GM04504 (cell line): ENCODE results near the gene SPTB.

Experiments
- DNase-seq: peaks from one replicate; pipeline ENCODE4 v3.0.0-alpha.2; 2012; ENCODE audit warnings: low read depth

The SPTB gene

GRCh38 chr14:64766430-64767151 is 113.1 kb downstream of the SPTB start:
- DNase-seq = no peak

- DNase-seq = no peak
These were observed 113.9 kb downstream of the SPTB start for GRCh38 chr14:64765740-64766302.

DNA sequence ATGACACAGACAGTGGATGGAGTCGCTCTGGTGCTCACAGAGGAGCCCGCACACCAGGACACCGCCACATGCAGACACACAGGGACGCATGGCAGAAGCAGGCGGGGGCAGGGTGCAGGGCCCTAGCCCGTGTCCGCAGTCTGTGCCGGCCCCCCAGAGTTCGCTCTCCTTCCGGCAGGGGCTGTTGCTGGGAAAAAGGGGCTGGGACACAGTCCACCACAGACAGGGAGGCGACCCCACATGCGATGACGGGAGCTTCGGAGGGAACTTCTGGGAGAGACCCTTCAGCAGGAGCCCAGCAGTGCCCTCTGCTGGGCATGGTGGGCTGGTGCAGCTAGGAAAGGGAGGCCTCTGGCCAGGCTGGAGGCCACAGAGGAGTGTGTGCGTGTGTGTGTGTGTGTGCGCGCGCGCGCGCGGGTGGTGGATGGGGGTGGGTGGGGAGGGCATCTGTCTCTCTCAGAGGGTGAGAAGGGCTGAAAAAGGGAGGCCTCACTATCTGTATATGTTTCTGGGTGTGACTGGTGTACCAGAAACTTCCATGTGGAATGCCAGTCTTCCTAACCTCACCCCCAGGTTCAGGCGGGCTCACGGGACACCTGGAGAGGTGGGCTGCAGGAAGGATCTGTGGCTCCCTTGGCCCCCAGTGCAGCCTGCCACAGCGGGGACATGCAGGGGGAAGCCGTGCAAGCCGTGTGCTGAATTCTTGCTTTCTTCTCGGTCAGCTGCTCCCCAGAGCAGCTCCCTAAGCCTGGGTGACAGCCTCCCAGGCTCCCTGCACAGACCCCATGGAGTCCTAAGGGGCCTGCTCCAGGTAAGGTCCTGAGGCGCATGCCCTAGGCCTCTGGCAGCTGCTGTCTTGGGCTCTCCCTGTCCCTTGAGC is 114.8 kb downstream of the SPTB start:
- peak; percentile 58 for DNase-seq

- DNase-seq = no peak
These were observed 115.7 kb downstream of the SPTB start for GRCh38 chr14:64763801-64764621.

DNA sequence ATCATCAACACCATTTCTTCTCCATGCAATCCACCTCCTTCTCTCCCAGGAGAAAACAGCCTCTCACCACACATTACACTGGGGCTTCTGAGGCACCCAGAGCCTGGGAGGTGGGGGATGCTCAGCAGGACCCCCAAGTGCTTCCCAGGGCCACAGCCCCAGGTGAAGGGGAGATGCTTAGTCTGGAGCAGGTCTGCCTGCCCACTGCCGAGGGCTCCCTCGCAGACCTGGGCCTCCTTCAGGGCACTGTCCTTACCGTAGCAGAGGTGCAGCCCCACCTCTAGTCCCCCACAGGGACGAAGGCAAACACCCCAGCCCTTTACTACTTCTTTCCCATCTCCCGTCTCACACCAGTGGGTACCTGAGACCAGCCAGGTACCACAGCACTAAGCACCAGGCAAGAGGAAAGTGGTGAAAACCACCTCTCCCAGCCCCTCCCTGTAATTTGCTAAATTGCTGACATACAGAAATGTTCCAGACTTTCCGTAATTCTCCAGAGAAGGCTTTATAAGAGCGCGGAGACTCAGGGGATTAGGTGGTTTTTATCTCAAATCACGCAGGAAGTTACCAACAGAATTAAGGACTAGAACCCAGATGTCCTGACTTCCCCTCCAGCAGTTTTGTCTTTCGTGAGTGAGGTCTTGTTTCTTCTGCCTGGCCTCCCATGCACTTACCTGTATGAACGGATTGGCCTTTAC is 116.5 kb downstream of the SPTB start:
- DNase-seq = no peak

DNA sequence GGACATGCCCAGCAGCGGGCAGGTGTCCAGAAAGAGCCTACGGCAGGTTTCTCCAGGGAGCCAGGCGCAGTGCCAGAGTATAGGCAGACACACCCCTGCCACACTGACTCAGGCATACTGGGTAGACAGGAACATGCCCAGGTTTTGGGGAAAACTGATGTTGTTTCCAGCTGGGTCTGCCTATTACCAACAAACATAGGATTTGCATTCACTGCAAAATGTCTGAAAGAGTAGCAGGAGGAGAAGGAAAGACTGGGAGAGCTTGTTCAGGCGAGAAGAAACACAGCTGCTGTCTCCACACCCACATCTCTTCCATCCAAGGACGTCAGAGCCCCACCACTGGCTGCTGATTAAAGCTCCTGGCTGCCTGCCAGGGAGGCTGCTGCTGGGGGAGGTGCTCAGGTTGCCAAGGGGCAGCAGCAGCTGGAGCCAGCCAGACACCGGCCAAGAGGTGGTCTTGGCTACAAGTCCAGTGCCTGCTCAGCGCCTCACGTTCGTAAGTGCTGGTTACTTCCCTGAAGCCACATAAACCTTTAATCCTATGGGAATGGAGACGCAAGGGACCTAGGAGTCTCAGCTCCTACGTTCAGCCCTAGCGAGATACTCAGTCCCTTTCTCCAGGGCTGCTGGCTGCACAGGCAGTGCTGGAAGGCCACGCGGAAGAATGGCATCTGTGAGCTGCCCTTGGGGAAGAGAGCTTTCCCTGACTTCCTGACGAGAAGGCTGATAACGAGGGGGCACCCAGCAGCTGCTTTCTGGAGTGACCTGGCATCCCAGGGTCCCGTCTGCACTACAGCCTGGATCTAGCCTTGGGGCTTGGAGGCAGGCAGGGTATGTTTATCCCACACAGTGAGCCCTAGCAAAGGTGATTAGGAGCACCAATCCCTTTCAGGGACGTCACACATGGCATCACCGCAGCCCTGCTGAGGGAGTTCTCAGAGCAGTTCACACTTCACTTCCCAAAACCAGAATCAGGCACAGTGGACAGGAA is 117.4 kb downstream of the SPTB start:
- DNase-seq = no peak

DNA sequence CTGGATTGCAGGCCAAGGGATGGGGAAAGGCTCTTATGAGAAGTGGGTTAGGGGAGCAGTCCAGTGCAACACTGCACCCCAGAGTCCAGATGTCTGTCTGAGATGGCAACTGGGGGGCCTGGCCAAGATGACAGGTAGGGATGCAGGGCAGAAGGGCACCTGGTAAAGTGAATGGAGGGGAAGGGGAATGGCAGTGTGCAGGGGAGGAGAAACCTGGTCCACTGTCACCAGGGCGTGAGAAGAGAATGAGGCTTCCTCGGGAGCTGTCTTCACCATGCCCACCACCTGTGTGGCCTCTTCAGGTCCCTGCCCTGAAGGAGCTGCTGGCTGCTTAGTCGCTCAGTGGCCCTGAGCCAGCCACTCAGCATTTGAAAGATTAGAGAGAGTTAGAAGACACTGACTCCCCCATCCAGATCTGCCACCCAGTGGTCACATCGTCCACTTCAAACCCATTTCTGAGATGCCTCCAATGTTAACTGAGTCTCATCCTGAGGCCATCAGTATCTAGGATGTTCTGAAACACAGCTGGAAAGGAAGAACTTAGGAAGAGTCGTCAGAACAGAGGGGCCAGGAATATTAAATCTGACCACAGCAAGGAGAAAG is 118.2 kb downstream of the SPTB start:
- no peak for DNase-seq

DNA sequence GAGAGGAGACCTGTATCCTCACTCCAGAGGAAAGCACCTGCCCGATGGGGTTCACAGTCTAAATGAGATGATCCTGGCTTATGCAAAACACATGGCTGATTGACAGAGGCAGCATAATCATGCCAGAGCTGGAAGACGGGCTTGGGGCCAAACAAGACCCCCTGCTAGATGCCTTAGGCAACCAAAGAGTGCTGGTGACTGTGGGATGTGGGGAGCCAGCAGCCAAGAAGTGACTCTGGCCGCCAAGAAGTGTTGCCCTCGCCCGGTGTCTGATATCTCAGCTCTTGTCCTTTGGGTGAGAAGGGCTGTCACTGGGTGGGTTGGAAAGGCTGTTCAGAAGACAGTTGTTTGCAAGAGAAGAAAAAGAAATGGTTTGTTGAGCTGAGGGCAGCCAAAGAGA is 118.8 kb downstream of the SPTB start:
- no peak for DNase-seq

DNA sequence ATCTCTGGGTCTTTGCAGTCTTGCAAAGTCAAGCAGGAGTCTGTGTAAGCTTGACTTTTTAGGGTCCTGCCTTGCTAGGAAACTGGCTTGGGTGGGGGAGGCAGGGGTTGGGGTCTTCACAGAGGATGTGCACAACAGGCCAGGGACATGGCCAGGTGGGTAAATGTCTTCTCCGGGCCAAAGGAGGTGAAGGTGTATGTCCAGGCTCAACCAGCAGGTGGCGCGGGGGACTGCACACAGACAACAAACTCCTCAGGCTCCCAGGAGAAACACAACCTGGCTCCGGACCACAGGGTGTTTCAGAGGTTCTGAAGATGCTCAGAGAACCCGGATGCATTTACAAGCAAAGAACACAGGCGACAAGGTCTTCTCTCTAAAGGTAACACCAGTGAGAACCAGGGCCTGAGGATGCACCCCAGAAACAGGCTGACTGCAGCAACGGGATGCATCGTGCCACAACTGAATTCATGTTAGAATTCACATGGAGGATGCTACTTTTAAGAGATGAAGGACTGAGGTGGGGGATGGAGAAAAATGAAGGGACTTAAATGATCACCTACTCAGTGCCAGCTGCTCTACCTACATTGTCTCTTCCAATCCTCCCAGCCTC is 119.5 kb downstream of the SPTB start:
- no peak for DNase-seq

- no peak for DNase-seq
These were observed 120.2 kb downstream of the SPTB start for GRCh38 chr14:64759555-64759938.

- peak; percentile 60 for DNase-seq
These were observed 120.8 kb downstream of the SPTB start for GRCh38 chr14:64758691-64759554.

GRCh38 chr14:64758025-64758521 is 121.6 kb downstream of the SPTB start:
- no peak for DNase-seq

GRCh38 chr14:64757601-64758000 is 122.1 kb downstream of the SPTB start:
- DNase-seq = no peak

GRCh38 chr14:64756712-64757111 is 123.0 kb downstream of the SPTB start:
- DNase-seq = no peak

- no peak for DNase-seq
These were observed 123.9 kb downstream of the SPTB start for GRCh38 chr14:64755781-64756221.

DNA sequence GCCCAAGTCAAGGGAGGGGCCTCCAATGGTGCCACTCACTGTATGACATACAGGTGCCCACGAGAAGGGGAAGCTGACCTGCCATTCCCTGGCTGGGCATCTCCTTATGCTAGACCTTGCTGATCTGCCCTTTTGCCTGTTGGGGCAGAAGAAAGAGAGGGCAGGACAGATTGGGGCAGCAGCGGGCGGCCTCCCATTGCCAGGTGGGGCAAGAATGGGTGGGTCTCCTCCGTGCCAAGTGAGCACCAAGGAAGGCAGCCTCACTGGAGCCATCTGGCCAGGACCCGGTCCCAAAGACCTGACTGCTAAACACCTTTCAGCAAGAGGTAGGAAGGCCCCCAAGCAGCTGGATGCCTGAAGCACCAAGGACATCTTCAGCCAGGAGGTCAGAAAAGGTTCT is 125.0 kb downstream of the SPTB start:
- DNase-seq = no peak

- DNase-seq = no peak
These were observed 125.7 kb downstream of the SPTB start for GRCh38 chr14:64753999-64754398.

- DNase-seq = no peak
These were observed 126.3 kb downstream of the SPTB start for GRCh38 chr14:64753374-64753773.
